HEK293T (cell line): ENCODE measurements around the gene PBX2.
"Not testable (repeated sequence)": the region's sequence is repeated elsewhere in the genome, so short reads cannot be mapped to it uniquely, and the experiment has no call there.

Experiments used
- CTCF ChIA-PET: fragments of 350-600 bp; formaldehyde crosslinking; extraction: SDS; loops from one replicate; lab custom pipeline; 2021; ENCODE audit warnings: antibody characterized with exemption, inconsistent platforms; lab: Yijun Ruan, JAX
- POLR2A ChIA-PET: fragments of 350-600 bp; formaldehyde crosslinking; extraction: SDS; loops from one replicate; lab custom pipeline; 2020; ENCODE audit warnings: antibody characterized with exemption, inconsistent platforms; lab: Yijun Ruan, JAX
- DNase-seq: peaks from one replicate; pipeline ENCODE4 v3.0.0; 2012; ENCODE audit warnings: mixed read lengths; ENCODE audit errors: extremely low spot score
- ARNT ChIP-seq: fragments of 450-650 bp; IDR thresholded peaks from 2 replicates; pipeline ENCODE4 v1.6.1; 2017; ENCODE audit warnings: mild to moderate bottlenecking
- BHLHE40 ChIP-seq: fragments of 450-650 bp; IDR thresholded peaks from 2 replicates; pipeline ENCODE4 v1.6.1; 2016; ENCODE audit warnings: mild to moderate bottlenecking, moderate library complexity, borderline replicate concordance
- CTBP1 ChIP-seq: fragments of 450-650 bp; IDR thresholded peaks from 2 replicates; pipeline ENCODE4 v1.6.1; 2016; ENCODE audit warnings: borderline replicate concordance
- ELF4 ChIP-seq: fragments of 450-650 bp; IDR thresholded peaks from 2 replicates; pipeline ENCODE4 v1.6.1; 2017; ENCODE audit warnings: antibody characterized with exemption
- FOXA1 ChIP-seq: fragments of 450-650 bp; IDR thresholded peaks from 2 replicates; pipeline ENCODE4 v1.6.1; 2016; ENCODE audit warnings: mild to moderate bottlenecking
- FOXK2 ChIP-seq: fragments of 450-650 bp; IDR thresholded peaks from 2 replicates; pipeline ENCODE4 v1.6.1; 2016; ENCODE audit warnings: mild to moderate bottlenecking
- FOXM1 ChIP-seq: fragments of 450-650 bp; IDR thresholded peaks from 2 replicates; pipeline ENCODE4 v1.6.1; 2017; ENCODE audit warnings: mild to moderate bottlenecking, borderline replicate concordance
- HDGF ChIP-seq: fragments of 450-650 bp; IDR thresholded peaks from 2 replicates; pipeline ENCODE4 v1.6.1; 2017; ENCODE audit warnings: antibody characterized with exemption, borderline replicate concordance
- L3MBTL2 ChIP-seq: fragments of 450-650 bp; conservative IDR thresholded peaks from 2 replicates; pipeline ENCODE4 v1.6.1; 2016; ENCODE audit warnings: mild to moderate bottlenecking
- LEF1 ChIP-seq: fragments of 450-650 bp; IDR thresholded peaks from 2 replicates; pipeline ENCODE4 v1.6.1; 2017; ENCODE audit warnings: mild to moderate bottlenecking, borderline replicate concordance
- NFRKB ChIP-seq: fragments of 450-650 bp; IDR thresholded peaks from 2 replicates; pipeline ENCODE4 v1.6.1; 2016; ENCODE audit warnings: mild to moderate bottlenecking, moderate library complexity
- PKNOX1 ChIP-seq: fragments of 450-650 bp; IDR thresholded peaks from 2 replicates; pipeline ENCODE4 v1.6.1; 2016
- SP1 ChIP-seq: fragments of 450-650 bp; IDR thresholded peaks from 2 replicates; pipeline ENCODE4 v1.6.1; 2017
- SUZ12 ChIP-seq: fragments of 450-650 bp; IDR thresholded peaks from 2 replicates; pipeline ENCODE4 v1.6.1; 2016; ENCODE audit warnings: mild to moderate bottlenecking
- TARDBP ChIP-seq: fragments of 450-650 bp; IDR thresholded peaks from 2 replicates; pipeline ENCODE4 v1.6.1; 2016
- ZNF384 ChIP-seq: fragments of 450-650 bp; IDR thresholded peaks from 2 replicates; pipeline ENCODE4 v1.6.1; 2016

PBX2 gene

DNA sequence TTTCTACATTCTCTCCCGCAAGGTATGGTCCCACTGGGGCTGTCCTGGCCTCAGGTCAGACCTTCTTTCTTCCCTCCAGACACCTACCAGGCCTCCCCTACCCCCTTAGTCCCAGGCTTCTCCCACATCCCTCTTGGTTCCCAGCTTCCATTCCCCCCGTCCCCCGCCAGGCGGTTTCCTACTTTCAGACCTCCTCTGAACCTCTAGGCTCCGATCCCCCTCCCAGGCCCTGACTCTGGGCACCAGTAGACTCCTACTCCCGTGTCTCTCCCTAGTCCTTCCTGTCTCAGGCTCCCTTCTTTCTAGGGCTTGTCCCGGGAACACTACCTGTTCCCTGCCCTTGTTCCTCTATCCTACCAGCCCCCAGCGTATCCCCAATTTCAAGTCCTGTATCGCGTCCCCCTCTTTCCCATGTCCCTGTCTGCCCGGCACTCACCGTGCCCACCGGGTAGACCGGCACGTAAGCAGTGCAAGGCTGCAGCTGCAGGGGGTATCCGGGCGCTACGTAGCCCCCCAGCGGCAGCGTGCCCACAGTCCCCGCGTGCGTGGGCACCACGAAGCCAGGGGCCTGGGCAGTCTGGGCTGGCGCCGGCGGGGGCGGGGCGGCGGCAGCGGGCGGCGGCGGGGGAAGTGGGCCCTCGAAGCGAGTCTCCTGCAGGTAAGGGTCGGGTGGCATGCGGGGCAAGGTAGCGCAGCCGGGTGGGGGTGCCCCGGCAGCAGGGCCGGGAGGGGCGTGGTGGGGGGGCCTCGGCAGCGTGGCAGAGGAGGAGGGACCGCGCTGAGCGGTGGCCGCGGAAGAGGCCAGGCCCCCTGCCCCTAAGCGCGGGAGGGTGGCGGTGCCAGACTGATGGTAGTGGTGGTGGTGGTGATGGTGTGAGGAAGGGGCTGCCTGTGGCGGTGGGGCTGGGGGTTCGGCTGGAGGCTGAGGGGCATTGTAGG is 39.8 kb downstream of the PBX2 start:
- POLR2A ChIA-PET = interaction anchor here (1.0 kb wide), 1 partner anchor 19 kb away, joined by 3 read pairs; no protein-coding TSS in a partner anchor
- TF ChIP-seq ELF4 (no peak), CTBP1 (no peak), BHLHE40 (no peak), SP1 (no peak), LEF1 (no peak)
- CTCF ChIA-PET = no interaction called here
- no peak for DNase-seq

DNA sequence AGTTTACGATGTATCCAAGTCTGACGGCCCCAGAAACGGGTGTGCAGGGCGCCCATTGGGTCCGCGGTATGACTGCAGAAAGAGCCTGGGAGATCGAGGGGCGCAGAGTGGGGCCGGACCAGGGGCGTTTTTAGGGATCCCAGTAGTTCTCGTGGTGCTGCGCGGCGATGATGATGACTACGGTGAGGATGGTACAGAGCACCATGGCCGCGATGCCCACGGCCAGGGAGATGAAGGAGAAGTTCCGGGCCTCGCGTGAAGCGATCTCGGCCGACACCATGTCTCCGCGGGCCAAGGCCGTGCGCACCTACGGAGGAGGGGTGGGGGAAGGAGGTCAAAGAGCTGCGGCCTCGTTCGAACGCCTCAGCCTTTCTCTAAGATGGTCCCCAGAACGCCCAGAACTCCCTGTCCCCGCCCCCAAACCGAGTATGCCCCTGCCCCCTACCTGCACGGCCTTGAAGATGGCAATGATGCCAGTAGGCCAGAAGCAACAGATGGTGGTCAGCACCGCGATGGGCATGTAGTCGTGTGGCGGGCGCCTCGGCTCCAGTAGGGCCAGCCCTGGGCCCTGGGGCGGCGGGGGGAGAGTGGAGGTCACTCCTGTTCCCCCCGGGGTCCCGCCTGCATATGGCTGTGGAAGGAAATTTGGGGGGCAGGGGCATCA is 40.8 kb downstream of the PBX2 start:
- DNase-seq = no peak
- ChIA-PET CTCF (no interaction called here), POLR2A (no interaction called here)
- no peak for TF ChIP-seq HDGF
- no peak for TF ChIP-seq ZNF384
- no peak for TF ChIP-seq SP1
- no peak for TF ChIP-seq L3MBTL2
- TF ChIP-seq BHLHE40 = no peak
- TF ChIP-seq FOXM1 = no peak
- no peak for TF ChIP-seq FOXA1
- no peak for TF ChIP-seq TARDBP
- no peak for TF ChIP-seq CTBP1
- no peak for TF ChIP-seq LEF1
- no peak for TF ChIP-seq FOXK2
- no peak for TF ChIP-seq PKNOX1
- no peak for TF ChIP-seq ELF4

DNA sequence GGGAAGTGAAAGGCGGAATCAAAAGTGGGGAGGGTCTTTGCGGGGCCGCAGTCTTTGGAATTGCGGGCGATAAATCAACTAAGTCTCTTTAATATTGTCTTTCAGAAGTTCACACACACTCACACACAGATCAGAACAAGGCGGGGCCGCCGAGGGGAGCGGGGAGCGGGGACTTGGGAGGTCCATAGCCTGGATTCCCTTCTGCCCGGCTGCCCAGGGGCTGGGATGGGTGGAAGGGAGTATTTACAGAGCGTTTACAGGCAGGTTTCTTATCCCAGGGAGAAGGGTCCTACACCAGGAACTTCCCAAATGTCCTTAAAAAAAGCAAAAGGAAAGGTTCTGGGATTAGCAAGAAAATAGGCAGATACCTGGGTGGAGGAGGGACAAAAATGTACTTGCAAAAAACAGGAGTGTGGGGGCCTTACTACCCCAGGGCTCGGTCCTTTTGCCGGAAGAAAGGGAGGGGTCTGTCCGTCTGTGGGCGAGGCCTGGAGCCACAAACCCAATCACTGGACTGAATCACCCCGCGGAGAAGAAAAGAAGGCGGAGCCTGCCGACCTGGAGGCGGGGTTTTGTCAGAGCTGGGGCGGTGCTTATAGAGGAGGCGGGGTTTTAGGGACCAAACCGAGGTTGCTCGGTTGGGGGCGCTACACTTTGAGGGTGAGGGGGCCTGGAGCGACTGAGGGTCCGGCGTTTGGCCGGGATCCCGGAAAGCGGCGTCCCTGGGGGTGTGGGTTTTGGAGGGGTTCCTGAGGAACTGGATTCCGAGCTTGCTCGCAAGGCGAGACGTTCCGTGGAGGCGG is 41.5 kb downstream of the PBX2 start:
- no peak for TF ChIP-seq CTBP1
- TF ChIP-seq FOXA1 = no peak
- CTCF ChIA-PET = no interaction called here
- DNase-seq = peak; percentile 48
- POLR2A ChIA-PET = interaction anchor here (1.2 kb wide), 1 partner anchor 18 kb away, joined by 5 read pairs; the partner anchor contains the start of gene FKBPL

DNA sequence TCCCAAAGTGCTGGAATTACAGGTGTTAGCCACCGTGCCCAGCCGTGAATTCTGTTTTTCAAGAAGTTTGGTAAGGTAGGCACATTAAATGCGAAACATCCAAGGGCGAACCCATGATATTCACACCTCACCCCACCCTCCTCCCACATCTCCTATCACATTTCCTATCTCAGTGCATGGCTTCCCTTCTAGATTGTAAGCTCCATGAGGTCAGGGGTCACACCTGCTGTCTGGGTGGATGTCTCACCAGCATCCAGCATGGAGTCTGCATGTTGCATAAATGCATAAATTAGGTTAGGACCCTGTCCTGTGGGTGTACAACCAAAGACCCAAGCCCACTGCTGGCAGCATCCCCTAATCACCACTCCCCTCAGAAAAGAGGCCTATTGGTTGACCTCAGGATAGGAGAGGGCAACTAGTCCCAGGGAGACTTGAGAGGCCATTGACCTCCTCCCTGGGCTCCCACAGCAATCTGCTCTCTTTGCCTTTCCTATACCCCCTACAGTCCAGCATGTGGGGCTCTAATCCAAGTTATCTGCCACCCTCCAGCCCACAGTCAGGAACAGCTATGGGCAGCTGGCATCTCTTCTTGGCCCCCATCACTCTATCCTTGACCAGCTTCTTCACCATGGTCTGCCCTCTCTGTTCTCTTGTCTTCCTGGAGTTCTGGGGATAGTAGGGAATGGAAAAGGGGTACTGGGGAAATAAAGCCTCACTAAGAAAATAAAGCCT is 42.4 kb downstream of the PBX2 start:
- DNase-seq = no peak
- ChIA-PET POLR2A (interaction anchor here (1.2 kb wide), 1 partner anchor 17 kb away, joined by 5 read pairs; the partner anchor contains the start of gene FKBPL), CTCF (no interaction called here)
- no peak for TF ChIP-seq SP1
- no peak for TF ChIP-seq ELF4
- no peak for TF ChIP-seq FOXM1
- TF ChIP-seq L3MBTL2 = no peak
- no peak for TF ChIP-seq LEF1
- TF ChIP-seq TARDBP = no peak
- no peak for TF ChIP-seq FOXA1
- no peak for TF ChIP-seq NFRKB
- TF ChIP-seq ZNF384 = no peak
- no peak for TF ChIP-seq SUZ12
- TF ChIP-seq BHLHE40 = no peak
- TF ChIP-seq FOXK2 = no peak
- TF ChIP-seq ARNT = no peak
- no peak for TF ChIP-seq HDGF

GRCh38 chr6:32146687-32147086 is 43.3 kb downstream of the PBX2 start:
- no peak for DNase-seq
- ChIA-PET CTCF (no interaction called here), POLR2A (interaction anchor here (1.2 to 1.6 kb wide), 2 partner anchors 17 to 49 kb away, joined by 4 to 11 read pairs; partner anchors contain the start of gene FKBPL)
- no peak for TF ChIP-seq TARDBP

DNA sequence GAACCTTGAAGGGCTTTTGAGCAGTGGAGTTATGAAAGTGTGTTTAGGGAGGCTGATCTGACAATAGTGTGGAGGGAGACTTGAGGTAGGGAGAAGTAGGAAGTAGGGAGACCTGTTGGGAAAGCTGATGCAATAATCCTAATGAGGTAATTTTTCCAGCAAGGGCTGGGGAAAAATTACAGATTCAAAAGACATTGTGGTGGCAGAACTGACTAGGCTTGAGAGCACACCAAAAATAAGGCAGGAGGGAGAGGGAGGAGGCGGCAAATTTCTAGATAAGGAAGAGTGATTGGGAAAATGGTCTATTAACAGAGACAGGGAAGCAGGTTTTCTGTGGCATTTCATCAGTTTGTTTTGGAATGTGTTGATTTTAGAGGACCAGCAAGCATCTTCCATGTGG is 43.7 kb downstream of the PBX2 start:
- ChIA-PET CTCF (no interaction called here), POLR2A (interaction anchor here (0.8 to 1.6 kb wide), 3 partner anchors 15 to 50 kb away, joined by 3 to 11 read pairs (median 4); partner anchors contain the start of gene FKBPL)
- DNase-seq = no peak
- TF ChIP-seq FOXA1 (no peak), ARNT (no peak), HDGF (no peak), ZNF384 (no peak), SP1 (no peak), L3MBTL2 (no peak), FOXK2 (no peak), ELF4 (no peak), BHLHE40 (no peak), LEF1 (no peak), TARDBP (no peak), CTBP1 (no peak), PKNOX1 (no peak), NFRKB (no peak), FOXM1 (no peak), SUZ12 (no peak)

- not testable (repeated sequence) for DNase-seq
- ChIA-PET POLR2A (interaction anchor here (1.3 to 1.6 kb wide), 3 partner anchors 14 to 51 kb away, joined by 3 to 8 read pairs (median 3); partner anchors contain the start of genes ATF6B and FKBPL), CTCF (interaction anchor here (2.4 kb wide), 1 partner anchor 26 kb away, joined by 13 read pairs; no protein-coding TSS in a partner anchor)
Observed at GRCh38 chr6:32144238-32144637, 45.8 kb downstream of the PBX2 start.
